Esophagus squamous epithelium (tissue), 5 donors: ENCODE measurements around the gene YEATS2. TPM values are rescaled to one million over a fixed set of nuclear protein-coding genes. Genes with fewer than 3 reads are reported as not detected.

ENCODE experiments used
- DNase-seq: peaks from one replicate; lab custom pipeline; 2025; lab: John Stamatoyannopoulos, UW
- H3K27ac ChIP-seq, 4 donors: fragments of 200-600 bp; sonication (generic); one replicate each; pipeline ENCODE4 v1.5.1; 2016 to 2019; ENCODE audit warnings: mild to moderate bottlenecking in 1 of 4
- H3K27me3 ChIP-seq, 4 donors: fragments of 200-600 bp; sonication (generic); 1 replicate in 3 of 4; 2 replicates in 1 of 4; pipeline versions ENCODE4 v1.5.1 to v1.6.0; 2017 to 2021; ENCODE audit warnings: antibody characterized with exemption in 1 of 4
- H3K36me3 ChIP-seq, 3 donors: fragments of 200-600 bp; sonication (generic); one replicate each; pipeline ENCODE4 v1.5.1; 2016 to 2019
- H3K4me1 ChIP-seq, 3 donors: fragments of 200-600 bp; sonication (generic); one replicate each; pipeline ENCODE4 v1.5.1; 2017 to 2019
- H3K4me3 ChIP-seq, 4 donors: fragments of 200-600 bp; sonication (generic); 1 replicate in 3 of 4; 2 replicates in 1 of 4; pipeline ENCODE4 v1.5.1; 2016 to 2019; ENCODE audit warnings: mild to moderate bottlenecking in 2 of 4, moderate library complexity in 1 of 4
- H3K9me3 ChIP-seq, 3 donors: fragments of 200-600 bp; sonication (generic); one replicate each; pipeline ENCODE4 v1.5.1; 2016 to 2019
- CTCF ChIP-seq, 6 experiments: fragments of 450-650 bp in 4 of 6; fragments of 200-600 bp in 2 of 6; sonication (generic) in 2 of 6; IDR thresholded peaks; one replicate each; pipeline ENCODE4 v1.5.1; 2016 to 2019; ENCODE audit warnings: antibody characterized with exemption in 6 of 6, mild to moderate bottlenecking in 4 of 6, moderate library complexity in 4 of 6
- POLR2A ChIP-seq, 4 donors: fragments of 450-650 bp; IDR thresholded peaks; one replicate each; pipeline ENCODE4 v1.6.1; 2017; ENCODE audit warnings: antibody characterized with exemption in 4 of 4, mild to moderate bottlenecking in 4 of 4, moderate library complexity in 3 of 4
- whole genome bisulfite sequencing, 2 donors: methylation state at CpG; one replicate each; pipeline ENCODE4 v1.1.5; 2018; 5-methylcytosine and 5-hydroxymethylcytosine counted together
- intact Hi-C: fragments of 100-400 bp; cut with DNase I; formaldehyde crosslinking; loops from one replicate; pipeline ENCODE4 v1.15.0; 2022
- total RNA-seq, 4 donors: library from RNA; depleted of rRNA; stranded (reverse); fragments of >200 nt; gene quantifications; one replicate each; pipeline ENCODE4 v1.1.0, GENCODE V29; 2016
- donor health status: DM: yes; HTN: yes; CAD: no.

YEATS2 gene
- total RNA-seq, 4 donors from 2014 or later, result 10.1 to 23.7 (median 15.5) TPM

- TF ChIP-seq POLR2A (IDR thresholded peaks at IDR 0.05) (no peak), CTCF (IDR thresholded peaks at IDR 0.05) (no peak)
- Histone ChIP-seq H3K27me3 (no peaks in the 10 kb centered on the region), H3K27ac (no peak overlapping the region), H3K4me1 (no peaks in the 10 kb centered on the region), H3K9me3 (no peaks in the 10 kb centered on the region), H3K4me3 (no peak overlapping the region), H3K36me3 (peaks cover 10 to 96% (median 13%) of the 10 kb centered on the region in 3 donors)
- intact Hi-C loops, result no loop called here
- no peak for DNase-seq
- 94 to 98% methylated on average over 3 to 4 of the region's 6 CpGs for WGBS, 2 donors
Observed at GRCh38 chr3:183833516-183833915, 135.9 kb downstream of the YEATS2 start.

- 87 to 99% methylated on average over 8 to 9 of the region's 9 CpGs for WGBS, 2 donors
- H3K36me3 ChIP-seq, result peaks cover 10 to 96% (median 30%) of the 10 kb centered on the region in 3 donors
- intact Hi-C loops, result no loop called here
Observed at GRCh38 chr3:183837390-183837789, 139.8 kb downstream of the YEATS2 start.

GRCh38 chr3:183837894-183838293 lies 140.3 kb downstream of the YEATS2 start:
- H3K4me3 ChIP-seq, result no peak overlapping the region
- intact Hi-C loops, result no loop called here
- H3K4me1 ChIP-seq, result no peaks in the 10 kb centered on the region
- H3K27ac ChIP-seq, result no peak overlapping the region
- WGBS, 2 donors, result 93 to 100% methylated on average over 3 of the region's 3 CpGs
- no peak for DNase-seq
- no peaks in the 10 kb centered on the region for H3K27me3 ChIP-seq
- peaks cover 8 to 96% (median 31%) of the 10 kb centered on the region in 3 donors for H3K36me3 ChIP-seq
- TF ChIP-seq POLR2A (IDR thresholded peaks at IDR 0.05) (no peak), CTCF (IDR thresholded peaks at IDR 0.05) (no peak)
- H3K9me3 ChIP-seq, result no peaks in the 10 kb centered on the region

More at GRCh38 chr3:183837390-183837789, 139.8 kb downstream of the YEATS2 start:
- TF ChIP-seq POLR2A (IDR thresholded peaks at IDR 0.05) (no peak), CTCF (IDR thresholded peaks at IDR 0.05) (no peak)
- DNase-seq, result no peak
- Histone ChIP-seq H3K27ac (no peak overlapping the region), H3K9me3 (no peaks in the 10 kb centered on the region), H3K4me1 (no peaks in the 10 kb centered on the region), H3K4me3 (no peak overlapping the region), H3K27me3 (no peaks in the 10 kb centered on the region)

GRCh38 chr3:183839751-183840150 lies 142.2 kb downstream of the YEATS2 start:
- no peak overlapping the region for H3K27ac ChIP-seq
- TF ChIP-seq POLR2A (IDR thresholded peaks at IDR 0.05), result no peak
- no peak for TF ChIP-seq CTCF (IDR thresholded peaks at IDR 0.05)
- H3K27me3 ChIP-seq, result no peaks in the 10 kb centered on the region
- no peak overlapping the region for H3K4me3 ChIP-seq
- intact Hi-C loops, result no loop called here
- H3K9me3 ChIP-seq, result no peaks in the 10 kb centered on the region
- peaks cover 0 to 96% (median 33%) of the 10 kb centered on the region in 3 donors for H3K36me3 ChIP-seq
- DNase-seq, result no peak
- WGBS, 2 donors, result 98 to 100% methylated on average over 4 of the region's 4 CpGs
- peaks cover 0 to 10% (median 0%) of the 10 kb centered on the region in 3 donors for H3K4me1 ChIP-seq

GRCh38 chr3:183844606-183845005 lies 147.0 kb downstream of the YEATS2 start:
- WGBS, 2 donors, result 38 to 58% methylated on average over 2 of the region's 2 CpGs

More at GRCh38 chr3:183844606-183845005, 147.0 kb downstream of the YEATS2 start:
- DNase-seq, result no peak
- TF ChIP-seq POLR2A (IDR thresholded peaks at IDR 0.05) (no peak), CTCF (IDR thresholded peaks at IDR 0.05) (no peak)
- no peak overlapping the region for H3K4me3 ChIP-seq
- H3K9me3 ChIP-seq, result no peaks in the 10 kb centered on the region
- H3K36me3 ChIP-seq, result peaks cover 0 to 97% (median 29%) of the 10 kb centered on the region in 3 donors
- peak overlapping the region in 2 of 4 donors; percentile 15 to 30 for H3K27ac ChIP-seq
- no peaks in the 10 kb centered on the region for H3K27me3 ChIP-seq
- intact Hi-C loops, result no loop called here
- peaks cover 0 to 22% (median 5%) of the 10 kb centered on the region in 3 donors for H3K4me1 ChIP-seq
